Measurements from ENCODE around the gene MAN1C1. TPM values are rescaled to one million over a fixed set of nuclear protein-coding genes. Genes with fewer than 3 reads are reported as not detected.

Gene MAN1C1
- total RNA-seq, 1 experiment from 2014 or later = 1.5 TPM

- H3K27ac ChIP-seq (ENCODE audit: low read length) = no peak overlapping the region
These were observed 7.6 kb downstream of the MAN1C1 start for GRCh38 chr1:25624156-25624555.

GRCh38 chr1:25624604-25625003 is 8.0 kb downstream of the MAN1C1 start:
- in situ Hi-C loops (cut with HindIII; ENCODE audit: low pct_unique_long_range_greater_than_20kb, low sequenced_read_pairs) = no loop called here
- POLR2A ChIA-PET = interaction anchor here (0.6 kb wide), 1 partner anchor 250 kb away, joined by 11 read pairs; no protein-coding TSS in a partner anchor

More at GRCh38 chr1:25624156-25624555, 7.6 kb downstream of the MAN1C1 start:
- Histone ChIP-seq H3K4me3 (ENCODE audit: low read depth in 2 of 2, low read length in 2 of 2) (no peak overlapping the region), H3K4me1 (ENCODE audit: control insufficient read depth, insufficient read depth, low read length) (no peaks in the 10 kb centered on the region), H3K9me3 (ENCODE audit: control insufficient read depth, insufficient read depth, low read depth, low read length) (no peaks in the 10 kb centered on the region), H3K27me3 (ENCODE audit: control insufficient read depth, insufficient read depth, low read length) (peaks cover 4% of the 10 kb centered on the region; the same call in 1 of the 2 replicates), H3K36me3 (ENCODE audit: control insufficient read depth, insufficient read depth, low read length) (no peaks in the 10 kb centered on the region)
- ATAC-seq (no peak), DNase-seq (ENCODE audit: low read depth, low spot score) (no peak)
- POLR2A ChIA-PET = interaction anchor here (0.6 kb wide), 1 partner anchor 250 kb away, joined by 11 read pairs; no protein-coding TSS in a partner anchor
- CTCF ChIA-PET = no interaction called here
- intact Hi-C loops (cut with micrococcal nuclease; ENCODE audit: unreplicated experiment) = loop anchor here (5.0 kb wide), 1 partner anchor 173 kb away; no protein-coding TSS in a partner anchor
- BruUV-seq (replicated peaks) = no TSS peak
- TF ChIP-seq, protein P1, sequence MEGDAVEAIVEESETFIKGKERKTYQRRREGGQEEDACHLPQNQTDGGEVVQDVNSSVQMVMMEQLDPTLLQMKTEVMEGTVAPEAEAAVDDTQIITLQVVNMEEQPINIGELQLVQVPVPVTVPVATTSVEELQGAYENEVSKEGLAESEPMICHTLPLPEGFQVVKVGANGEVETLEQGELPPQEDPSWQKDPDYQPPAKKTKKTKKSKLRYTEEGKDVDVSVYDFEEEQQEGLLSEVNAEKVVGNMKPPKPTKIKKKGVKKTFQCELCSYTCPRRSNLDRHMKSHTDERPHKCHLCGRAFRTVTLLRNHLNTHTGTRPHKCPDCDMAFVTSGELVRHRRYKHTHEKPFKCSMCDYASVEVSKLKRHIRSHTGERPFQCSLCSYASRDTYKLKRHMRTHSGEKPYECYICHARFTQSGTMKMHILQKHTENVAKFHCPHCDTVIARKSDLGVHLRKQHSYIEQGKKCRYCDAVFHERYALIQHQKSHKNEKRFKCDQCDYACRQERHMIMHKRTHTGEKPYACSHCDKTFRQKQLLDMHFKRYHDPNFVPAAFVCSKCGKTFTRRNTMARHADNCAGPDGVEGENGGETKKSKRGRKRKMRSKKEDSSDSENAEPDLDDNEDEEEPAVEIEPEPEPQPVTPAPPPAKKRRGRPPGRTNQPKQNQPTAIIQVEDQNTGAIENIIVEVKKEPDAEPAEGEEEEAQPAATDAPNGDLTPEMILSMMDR (IDR thresholded peaks at IDR 0.05) = no peak
- TF ChIP-seq TCF7L2 (IDR thresholded peaks at IDR 0.05; ENCODE audit: low read depth, low read length) (no peak), POLR2AphosphoS5 (IDR thresholded peaks at IDR 0.05; ENCODE audit: low read depth, low read length) (no peak), SIN3A (IDR thresholded peaks at IDR 0.05; ENCODE audit: borderline replicate concordance, insufficient read depth, low read depth, low read length) (no peak)
- TF ChIP-seq, protein P2, sequence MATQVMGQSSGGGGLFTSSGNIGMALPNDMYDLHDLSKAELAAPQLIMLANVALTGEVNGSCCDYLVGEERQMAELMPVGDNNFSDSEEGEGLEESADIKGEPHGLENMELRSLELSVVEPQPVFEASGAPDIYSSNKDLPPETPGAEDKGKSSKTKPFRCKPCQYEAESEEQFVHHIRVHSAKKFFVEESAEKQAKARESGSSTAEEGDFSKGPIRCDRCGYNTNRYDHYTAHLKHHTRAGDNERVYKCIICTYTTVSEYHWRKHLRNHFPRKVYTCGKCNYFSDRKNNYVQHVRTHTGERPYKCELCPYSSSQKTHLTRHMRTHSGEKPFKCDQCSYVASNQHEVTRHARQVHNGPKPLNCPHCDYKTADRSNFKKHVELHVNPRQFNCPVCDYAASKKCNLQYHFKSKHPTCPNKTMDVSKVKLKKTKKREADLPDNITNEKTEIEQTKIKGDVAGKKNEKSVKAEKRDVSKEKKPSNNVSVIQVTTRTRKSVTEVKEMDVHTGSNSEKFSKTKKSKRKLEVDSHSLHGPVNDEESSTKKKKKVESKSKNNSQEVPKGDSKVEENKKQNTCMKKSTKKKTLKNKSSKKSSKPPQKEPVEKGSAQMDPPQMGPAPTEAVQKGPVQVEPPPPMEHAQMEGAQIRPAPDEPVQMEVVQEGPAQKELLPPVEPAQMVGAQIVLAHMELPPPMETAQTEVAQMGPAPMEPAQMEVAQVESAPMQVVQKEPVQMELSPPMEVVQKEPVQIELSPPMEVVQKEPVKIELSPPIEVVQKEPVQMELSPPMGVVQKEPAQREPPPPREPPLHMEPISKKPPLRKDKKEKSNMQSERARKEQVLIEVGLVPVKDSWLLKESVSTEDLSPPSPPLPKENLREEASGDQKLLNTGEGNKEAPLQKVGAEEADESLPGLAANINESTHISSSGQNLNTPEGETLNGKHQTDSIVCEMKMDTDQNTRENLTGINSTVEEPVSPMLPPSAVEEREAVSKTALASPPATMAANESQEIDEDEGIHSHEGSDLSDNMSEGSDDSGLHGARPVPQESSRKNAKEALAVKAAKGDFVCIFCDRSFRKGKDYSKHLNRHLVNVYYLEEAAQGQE (IDR thresholded peaks at IDR 0.05; ENCODE audit: insufficient read depth in 1 of 2, low read depth in 2 of 2, low read length in 1 of 2) = no peak
- in situ Hi-C loops (cut with HindIII; ENCODE audit: low pct_unique_long_range_greater_than_20kb, low sequenced_read_pairs) = no loop called here

More at GRCh38 chr1:25624604-25625003, 8.0 kb downstream of the MAN1C1 start:
- H3K9me3 ChIP-seq (ENCODE audit: control insufficient read depth, insufficient read depth, low read depth, low read length) = no peaks in the 10 kb centered on the region
- BruUV-seq (replicated peaks) = no TSS peak
- H3K27ac ChIP-seq (ENCODE audit: low read length) = no peak overlapping the region
- no peak overlapping the region for H3K4me3 ChIP-seq (ENCODE audit: low read depth in 2 of 2, low read length in 2 of 2)
- ATAC-seq (no peak), DNase-seq (ENCODE audit: low read depth, low spot score) (no peak)
- CTCF ChIA-PET = no interaction called here
- H3K27me3 ChIP-seq (ENCODE audit: control insufficient read depth, insufficient read depth, low read length) = peaks cover under 1% of the 10 kb centered on the region; the same call in 1 of the 2 replicates
- TF ChIP-seq, protein P1 (IDR thresholded peaks at IDR 0.05) = no peak
- TF ChIP-seq SIN3A (IDR thresholded peaks at IDR 0.05; ENCODE audit: borderline replicate concordance, insufficient read depth, low read depth, low read length) (no peak), POLR2AphosphoS5 (IDR thresholded peaks at IDR 0.05; ENCODE audit: low read depth, low read length) (no peak), TCF7L2 (IDR thresholded peaks at IDR 0.05; ENCODE audit: low read depth, low read length) (no peak)
- TF ChIP-seq, protein P2 (IDR thresholded peaks at IDR 0.05; ENCODE audit: insufficient read depth in 1 of 2, low read depth in 2 of 2, low read length in 1 of 2) = no peak
- no peaks in the 10 kb centered on the region for H3K36me3 ChIP-seq (ENCODE audit: control insufficient read depth, insufficient read depth, low read length)
- intact Hi-C loops (cut with micrococcal nuclease; ENCODE audit: unreplicated experiment) = loop anchor here (5.0 kb wide), 1 partner anchor 173 kb away; no protein-coding TSS in a partner anchor
- H3K4me1 ChIP-seq (ENCODE audit: control insufficient read depth, insufficient read depth, low read length) = no peaks in the 10 kb centered on the region
